HUDEP-2 (cell line): Measurements from ENCODE around the gene STON1.
A peak's percentile ranks its signal among the peaks of the same experiment; 100 is the strongest.
"Not testable (repeated sequence)": the region's sequence is repeated elsewhere in the genome, so short reads cannot be mapped to it uniquely, and the experiment has no call there.

Experiments
- DNase-seq, 76 experiments: peaks; one replicate each; lab custom pipeline; 2025; ENCODE audit not compliant: unreplicated experiment in 76 of 76; lab: John Stamatoyannopoulos, UW

STON1 gene

GRCh38 chr2:48566592-48567310, 36.8 kb downstream of the STON1 start:
- no peak for DNase-seq

GRCh38 chr2:48567671-48568070, 37.7 kb downstream of the STON1 start:
- no peak for DNase-seq

GRCh38 chr2:48568547-48568946, 38.6 kb downstream of the STON1 start:
- DNase-seq, result no peak

- DNase-seq, result no peak
These were observed 39.5 kb downstream of the STON1 start for GRCh38 chr2:48569433-48569832.

GRCh38 chr2:48572816-48573215, 42.9 kb downstream of the STON1 start:
- DNase-seq, result peak in 2 of 76 experiments; percentile 3 to 4

- no peak for DNase-seq
These were observed 44.7 kb downstream of the STON1 start for GRCh38 chr2:48574353-48575287.

GRCh38 chr2:48578313-48578712, 48.4 kb downstream of the STON1 start:
- no peak for DNase-seq

- no peak for DNase-seq
These were observed 54.0 kb downstream of the STON1 start for GRCh38 chr2:48583961-48584360.

- no peak for DNase-seq
These were observed 54.6 kb downstream of the STON1 start for GRCh38 chr2:48584551-48584950.

- no peak for DNase-seq
These were observed 56.5 kb downstream of the STON1 start for GRCh38 chr2:48586433-48586832.

GRCh38 chr2:48587560-48587959, 57.6 kb downstream of the STON1 start:
- no peak for DNase-seq

GRCh38 chr2:48587961-48588360, 58.0 kb downstream of the STON1 start:
- no peak for DNase-seq

- DNase-seq, result no peak
These were observed 58.8 kb downstream of the STON1 start for GRCh38 chr2:48588745-48589144.

- DNase-seq, result peak in 8 of 76 experiments; percentile 2 to 17 (median 10)
These were observed 59.3 kb downstream of the STON1 start for GRCh38 chr2:48589170-48589767.

GRCh38 chr2:48590017-48590416, 60.1 kb downstream of the STON1 start:
- no peak for DNase-seq

GRCh38 chr2:48592067-48592466, 62.1 kb downstream of the STON1 start:
- no peak for DNase-seq

GRCh38 chr2:48596751-48597150, 66.8 kb downstream of the STON1 start:
- DNase-seq, result not testable (repeated sequence)

- DNase-seq, result no peak
These were observed 67.5 kb downstream of the STON1 start for GRCh38 chr2:48597492-48597891.

GRCh38 chr2:48600204-48600813, 70.4 kb downstream of the STON1 start:
- peak in 30 of 76 experiments; percentile 2 to 69 (median 40) for DNase-seq

GRCh38 chr2:48600917-48601316, 71.0 kb downstream of the STON1 start:
- no peak for DNase-seq

- DNase-seq, result peak in 56 of 76 experiments; percentile 3 to 71 (median 34)
These were observed 71.4 kb downstream of the STON1 start for GRCh38 chr2:48601349-48601748.
